HG02870 (cell line): ENCODE data around the gene OMG.
"Not testable (repeated sequence)": the region's sequence is repeated elsewhere in the genome, so short reads cannot be mapped to it uniquely, and the experiment has no call there.

Source experiments
- ATAC-seq: cut with Tn5 transposase; IDR thresholded peaks from one replicate; pipeline ENCODE4 v1.9.1; 2021; ENCODE audit warnings: mild to moderate bottlenecking, moderate library complexity; ENCODE audit not compliant: unreplicated experiment

Gene OMG

GRCh38 chr17:31266042-31266441 is 31.0 kb downstream of the OMG start:
- ATAC-seq: no peak

- not testable (repeated sequence) for ATAC-seq
Measured at GRCh38 chr17:31262923-31263322, 34.1 kb downstream of the OMG start.

- ATAC-seq: no peak
Measured at GRCh38 chr17:31261601-31262000, 35.4 kb downstream of the OMG start.

GRCh38 chr17:31260151-31260550 is 36.9 kb downstream of the OMG start:
- no peak for ATAC-seq

GRCh38 chr17:31256936-31257335 is 40.1 kb downstream of the OMG start:
- ATAC-seq: no peak

- ATAC-seq: no peak
Measured at GRCh38 chr17:31254654-31255053, 42.4 kb downstream of the OMG start.

- no peak for ATAC-seq
Measured at GRCh38 chr17:31252741-31253140, 44.3 kb downstream of the OMG start.

GRCh38 chr17:31251970-31252328 is 45.1 kb downstream of the OMG start:
- no peak for ATAC-seq

GRCh38 chr17:31251105-31251969 is 45.7 kb downstream of the OMG start:
- ATAC-seq: no peak

GRCh38 chr17:31250229-31250628 is 46.8 kb downstream of the OMG start:
- ATAC-seq: no peak

- no peak for ATAC-seq
Measured at GRCh38 chr17:31249835-31250141, 47.3 kb downstream of the OMG start.

GRCh38 chr17:31248986-31249834 is 47.8 kb downstream of the OMG start:
- no peak for ATAC-seq
